Brain microvascular endothelial cell (primary cell): ENCODE data around the gene FIZ1.

ENCODE experiments used
- DNase-seq: peaks from one replicate; pipeline ENCODE4 v3.0.0-alpha.2; 2020
- H3K27ac ChIP-seq: fragments of 250-450 bp; sonication (Bioruptor Pico); 2 replicates; pipeline ENCODE4 v1.5.1; 2020; ENCODE audit warnings: mild to moderate bottlenecking, moderate library complexity
- H3K27me3 ChIP-seq: fragments of 250-450 bp; sonication (Bioruptor Pico); replicated peaks from 2 replicates; pipeline ENCODE4 v1.5.1; 2020; ENCODE audit warnings: mild to moderate bottlenecking
- H3K36me3 ChIP-seq: fragments of 250-450 bp; sonication (Bioruptor Pico); replicated peaks from 2 replicates; pipeline ENCODE4 v1.5.1; 2020; ENCODE audit warnings: mild to moderate bottlenecking
- H3K4me3 ChIP-seq: 2 replicates; pipeline ENCODE4 v1.5.1; 2011; ENCODE audit warnings: low read depth, mild to moderate bottlenecking, control low read depth, low read length, moderate library complexity
- CTCF ChIP-seq: IDR thresholded peaks from 2 replicates; pipeline ENCODE4 v1.5.1; 2011; ENCODE audit warnings: low read depth, mild to moderate bottlenecking, moderate library complexity, low read length, control low read depth, inconsistent platforms; ENCODE audit errors: missing control alignments
- in situ Hi-C: cut with HindIII; loops from 2 replicates; pipeline ENCODE4 v1.10.0; 2017; ENCODE audit warnings: low sequenced_read_pairs, low pct_ligation_motif_present

FIZ1 gene

GRCh38 chr19:55591555-55591954, 7.8 kb downstream of the FIZ1 start:
- no peak overlapping the region for H3K27ac ChIP-seq
- H3K27me3 ChIP-seq = no peaks in the 10 kb centered on the region
- H3K36me3 ChIP-seq = peaks cover 28% of the 10 kb centered on the region
- H3K4me3 ChIP-seq = no peak overlapping the region
- no peak for TF ChIP-seq CTCF
- in situ Hi-C loops = no loop called here
- no peak for DNase-seq

GRCh38 chr19:55590617-55591016, 8.7 kb downstream of the FIZ1 start:
- TF ChIP-seq CTCF = no peak
- in situ Hi-C loops = no loop called here
- no peak overlapping the region for H3K27ac ChIP-seq
- no peak overlapping the region for H3K4me3 ChIP-seq
- H3K27me3 ChIP-seq = no peaks in the 10 kb centered on the region
- no peak for DNase-seq
- H3K36me3 ChIP-seq = peaks cover 19% of the 10 kb centered on the region

DNA sequence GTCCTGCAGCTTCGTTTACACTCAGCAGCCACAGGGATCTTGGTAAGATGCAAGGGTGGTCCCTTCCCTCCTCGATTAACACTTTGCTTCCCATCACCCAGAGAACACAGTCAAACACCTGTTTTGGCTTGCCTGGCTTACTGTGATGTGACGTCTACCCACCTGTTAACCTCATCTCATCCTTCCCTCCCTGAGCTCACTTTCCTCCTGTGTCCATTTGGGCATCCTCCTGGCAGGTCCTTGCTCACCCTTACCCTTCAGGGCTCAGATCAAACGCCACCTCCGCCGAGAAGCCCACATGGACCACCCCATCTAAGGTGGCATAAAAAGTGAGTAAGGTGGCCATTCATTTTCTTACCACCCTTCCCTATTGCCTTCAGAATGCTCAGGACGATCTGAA, 9.2 kb downstream of the FIZ1 start:
- H3K4me3 ChIP-seq = no peak overlapping the region
- no peak for TF ChIP-seq CTCF
- no peaks in the 10 kb centered on the region for H3K27me3 ChIP-seq
- DNase-seq = no peak
- peaks cover 15% of the 10 kb centered on the region for H3K36me3 ChIP-seq
- no peak overlapping the region for H3K27ac ChIP-seq
- in situ Hi-C loops = no loop called here

DNA sequence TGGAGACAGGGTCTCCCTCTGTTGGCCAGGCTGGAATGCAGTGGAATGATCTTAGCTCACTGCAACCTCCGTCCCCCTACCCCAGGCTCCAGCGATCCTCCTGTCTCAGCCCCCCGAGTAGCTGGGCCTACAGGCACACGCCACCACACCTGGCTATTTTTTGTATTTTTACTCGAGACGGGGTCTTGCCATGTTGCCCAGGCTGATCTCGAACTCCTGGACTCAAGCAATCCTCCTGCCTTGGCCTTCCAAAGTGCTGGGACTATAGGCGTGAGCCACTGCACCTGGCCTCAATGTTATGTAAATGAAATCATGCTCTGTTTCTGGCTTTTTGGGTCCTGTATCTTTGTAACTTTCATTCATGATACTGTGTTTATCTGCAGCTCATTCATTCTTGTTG, 10.6 kb downstream of the FIZ1 start:
- no peak overlapping the region for H3K27ac ChIP-seq
- in situ Hi-C loops = no loop called here
- no peak for DNase-seq
- H3K4me3 ChIP-seq = no peak overlapping the region
- peaks cover 8% of the 10 kb centered on the region for H3K36me3 ChIP-seq
- H3K27me3 ChIP-seq = no peaks in the 10 kb centered on the region
- TF ChIP-seq CTCF = no peak

- Histone ChIP-seq H3K27me3 (no peaks in the 10 kb centered on the region), H3K27ac (no peak overlapping the region), H3K36me3 (peaks cover under 1% of the 10 kb centered on the region), H3K4me3 (peak overlapping the region; percentile 57)
- TF ChIP-seq CTCF = no peak
- peak; percentile 92 for DNase-seq
- in situ Hi-C loops = no loop called here
These were observed 12.2 kb downstream of the FIZ1 start for GRCh38 chr19:55586976-55587668.
